ENCODE results near the gene SOX6. TPM values are rescaled to one million over a fixed set of nuclear protein-coding genes. Genes with fewer than 3 reads are reported as not detected.

The SOX6 gene
- total RNA-seq, 2 experiments from 2014 or later, result 0.13 TPM; not detected in 1

DNA sequence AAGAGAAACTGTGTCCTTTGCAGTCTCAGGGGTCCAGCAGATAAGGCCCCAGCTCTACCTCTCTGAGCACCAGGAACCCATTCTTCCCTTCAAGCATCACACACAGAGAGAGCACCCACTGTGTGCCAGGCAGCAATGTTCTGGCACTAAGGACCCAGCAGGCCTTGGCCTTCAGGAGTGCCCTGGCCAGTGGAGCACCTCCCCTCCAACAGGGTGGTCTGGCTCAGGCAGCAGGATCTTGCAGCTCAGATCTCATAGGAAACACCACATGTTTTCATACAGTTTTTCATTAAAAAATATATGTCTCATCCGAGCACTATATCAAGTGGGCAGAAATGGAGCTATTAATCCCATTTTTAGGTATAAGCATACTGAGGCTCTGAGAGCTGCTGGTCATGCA lies 410.6 kb downstream of the SOX6 start:
- no peaks in the 10 kb centered on the region for H3K9me3 ChIP-seq (ENCODE audit: low read length)
- intact Hi-C loops (cut with micrococcal nuclease; ENCODE audit: unreplicated experiment), result no loop called here
- no peak overlapping the region for H3K4me3 ChIP-seq (ENCODE audit: low read depth, low read length, poor library complexity, severe bottlenecking)
- no peak for DNase-seq (ENCODE audit: low spot score)
- H3K27ac ChIP-seq (ENCODE audit: low read depth, low read length, poor library complexity, severe bottlenecking), result no peak overlapping the region
- H4K20me1 ChIP-seq (ENCODE audit: insufficient read depth, low read length), result no peaks in the 10 kb centered on the region
- BruUV-seq (replicated peaks), result no TSS peak
- CTCF ChIA-PET (ENCODE audit: unreplicated experiment), result no interaction called here
- no peaks in the 10 kb centered on the region for H3K36me3 ChIP-seq (ENCODE audit: insufficient read depth, low read length)
- no peak overlapping the region for H2AFZ ChIP-seq (ENCODE audit: low read length)
- no peaks in the 10 kb centered on the region for H3K4me1 ChIP-seq (ENCODE audit: insufficient read depth, low read length, poor library complexity, severe bottlenecking)
- no peaks in the 10 kb centered on the region for H3K79me2 ChIP-seq (ENCODE audit: insufficient read depth, low read depth, low read length)
- POLR2A ChIA-PET, result interaction anchor here (0.9 to 2.0 kb wide), 3 partner anchors 9 to 18 kb away, joined by 3 to 6 read pairs (median 3); no protein-coding TSS in a partner anchor
- H3K4me2 ChIP-seq (ENCODE audit: low read length), result no peak overlapping the region
- no peaks in the 10 kb centered on the region for H3K9me2 ChIP-seq (ENCODE audit: insufficient read depth, low read length)
- no peak for TF ChIP-seq EZH2phosphoT487 (IDR thresholded peaks at IDR 0.05; ENCODE audit: borderline replicate concordance, low read depth, low read length)
- TF ChIP-seq, protein P1, sequence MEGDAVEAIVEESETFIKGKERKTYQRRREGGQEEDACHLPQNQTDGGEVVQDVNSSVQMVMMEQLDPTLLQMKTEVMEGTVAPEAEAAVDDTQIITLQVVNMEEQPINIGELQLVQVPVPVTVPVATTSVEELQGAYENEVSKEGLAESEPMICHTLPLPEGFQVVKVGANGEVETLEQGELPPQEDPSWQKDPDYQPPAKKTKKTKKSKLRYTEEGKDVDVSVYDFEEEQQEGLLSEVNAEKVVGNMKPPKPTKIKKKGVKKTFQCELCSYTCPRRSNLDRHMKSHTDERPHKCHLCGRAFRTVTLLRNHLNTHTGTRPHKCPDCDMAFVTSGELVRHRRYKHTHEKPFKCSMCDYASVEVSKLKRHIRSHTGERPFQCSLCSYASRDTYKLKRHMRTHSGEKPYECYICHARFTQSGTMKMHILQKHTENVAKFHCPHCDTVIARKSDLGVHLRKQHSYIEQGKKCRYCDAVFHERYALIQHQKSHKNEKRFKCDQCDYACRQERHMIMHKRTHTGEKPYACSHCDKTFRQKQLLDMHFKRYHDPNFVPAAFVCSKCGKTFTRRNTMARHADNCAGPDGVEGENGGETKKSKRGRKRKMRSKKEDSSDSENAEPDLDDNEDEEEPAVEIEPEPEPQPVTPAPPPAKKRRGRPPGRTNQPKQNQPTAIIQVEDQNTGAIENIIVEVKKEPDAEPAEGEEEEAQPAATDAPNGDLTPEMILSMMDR (conservative IDR thresholded peaks at IDR 0.05; ENCODE audit: low read length), result no peak

DNA sequence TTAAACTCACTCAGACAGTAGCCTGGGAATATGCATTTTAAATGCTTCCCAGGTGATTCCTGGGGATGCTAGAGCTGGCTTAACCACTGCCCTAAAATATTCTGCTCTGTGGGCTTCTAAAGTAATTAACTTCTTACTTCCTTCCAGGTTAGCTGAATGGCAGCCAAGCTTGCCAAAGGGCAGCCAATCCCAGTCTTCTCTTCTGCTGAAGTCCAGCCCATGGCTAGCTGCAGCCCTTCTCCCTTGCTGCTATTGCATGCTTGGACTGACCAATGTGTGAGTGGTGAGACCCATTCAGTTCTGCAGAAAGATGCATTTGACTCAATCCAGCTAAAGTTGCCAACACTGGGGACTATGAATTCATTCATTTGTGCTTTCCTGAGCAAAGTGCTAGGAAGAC lies 411.9 kb downstream of the SOX6 start:
- no peak overlapping the region for H3K4me3 ChIP-seq (ENCODE audit: low read depth, low read length, poor library complexity, severe bottlenecking)
- H2AFZ ChIP-seq (ENCODE audit: low read length), result no peak overlapping the region
- H3K27ac ChIP-seq (ENCODE audit: low read depth, low read length, poor library complexity, severe bottlenecking), result no peak overlapping the region
- no peaks in the 10 kb centered on the region for H3K79me2 ChIP-seq (ENCODE audit: insufficient read depth, low read depth, low read length)
- TF ChIP-seq, protein P1 (conservative IDR thresholded peaks at IDR 0.05; ENCODE audit: low read length), result no peak
- TF ChIP-seq EZH2phosphoT487 (IDR thresholded peaks at IDR 0.05; ENCODE audit: borderline replicate concordance, low read depth, low read length), result no peak
- no peaks in the 10 kb centered on the region for H4K20me1 ChIP-seq (ENCODE audit: insufficient read depth, low read length)
- intact Hi-C loops (cut with micrococcal nuclease; ENCODE audit: unreplicated experiment), result no loop called here
- ChIA-PET CTCF (ENCODE audit: unreplicated experiment) (no interaction called here), POLR2A (no interaction called here)
- no peaks in the 10 kb centered on the region for H3K9me2 ChIP-seq (ENCODE audit: insufficient read depth, low read length)
- H3K9me3 ChIP-seq (ENCODE audit: low read length), result no peaks in the 10 kb centered on the region
- H3K4me1 ChIP-seq (ENCODE audit: insufficient read depth, low read length, poor library complexity, severe bottlenecking), result no peaks in the 10 kb centered on the region
- no TSS peak for BruUV-seq (replicated peaks)
- H3K4me2 ChIP-seq (ENCODE audit: low read length), result no peak overlapping the region
- H3K36me3 ChIP-seq (ENCODE audit: insufficient read depth, low read length), result no peaks in the 10 kb centered on the region
- no peak for DNase-seq (ENCODE audit: low spot score)

DNA sequence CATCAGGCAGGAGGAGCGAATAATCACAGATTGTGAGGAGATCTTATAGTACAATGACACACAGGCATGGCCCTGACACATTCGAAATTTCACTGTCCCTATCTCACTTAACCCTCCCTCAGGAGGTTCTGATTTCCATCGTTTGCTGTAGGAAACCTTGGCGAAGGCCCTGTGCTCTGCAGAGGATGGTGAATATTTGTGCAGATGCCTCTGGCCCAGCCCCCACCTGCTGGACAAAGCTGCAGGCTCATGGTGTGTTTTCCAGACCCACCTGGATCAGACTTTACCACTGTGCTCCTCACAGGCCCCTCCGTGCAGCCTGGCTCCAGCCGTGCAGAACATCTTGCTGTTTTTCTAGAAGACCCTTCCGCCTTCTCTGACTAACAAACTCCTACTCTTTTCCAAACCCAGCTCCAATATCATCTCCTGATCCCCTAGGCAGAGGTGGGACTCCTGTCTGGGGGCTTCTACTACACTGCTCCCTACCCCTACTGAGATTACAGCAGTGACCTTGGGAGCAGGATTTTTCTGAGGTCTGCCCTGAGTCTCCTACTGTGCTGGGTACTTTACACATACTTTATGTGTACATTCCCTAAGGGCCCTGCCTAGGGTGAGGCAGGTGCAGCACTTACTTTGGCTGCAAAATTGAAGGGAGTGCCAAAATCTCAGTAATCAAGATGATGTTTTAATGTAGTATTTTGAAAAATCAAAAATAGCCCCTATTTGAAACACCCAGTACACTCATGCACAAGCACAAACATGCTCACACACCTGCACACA lies 412.7 kb downstream of the SOX6 start:
- Histone ChIP-seq H3K79me2 (ENCODE audit: insufficient read depth, low read depth, low read length) (no peaks in the 10 kb centered on the region), H2AFZ (ENCODE audit: low read length) (no peak overlapping the region), H3K27ac (ENCODE audit: low read depth, low read length, poor library complexity, severe bottlenecking) (no peak overlapping the region), H4K20me1 (ENCODE audit: insufficient read depth, low read length) (no peaks in the 10 kb centered on the region), H3K9me2 (ENCODE audit: insufficient read depth, low read length) (no peaks in the 10 kb centered on the region), H3K36me3 (ENCODE audit: insufficient read depth, low read length) (no peaks in the 10 kb centered on the region), H3K4me2 (ENCODE audit: low read length) (no peak overlapping the region), H3K4me3 (ENCODE audit: low read depth, low read length, poor library complexity, severe bottlenecking) (no peak overlapping the region), H3K4me1 (ENCODE audit: insufficient read depth, low read length, poor library complexity, severe bottlenecking) (no peaks in the 10 kb centered on the region), H3K9me3 (ENCODE audit: low read length) (no peaks in the 10 kb centered on the region)
- CTCF ChIA-PET (ENCODE audit: unreplicated experiment), result no interaction called here
- BruUV-seq (replicated peaks), result no TSS peak
- no peak for DNase-seq (ENCODE audit: low spot score)
- TF ChIP-seq EZH2phosphoT487 (IDR thresholded peaks at IDR 0.05; ENCODE audit: borderline replicate concordance, low read depth, low read length), result no peak
- TF ChIP-seq, protein P1 (conservative IDR thresholded peaks at IDR 0.05; ENCODE audit: low read length), result no peak
- POLR2A ChIA-PET, result no interaction called here
- intact Hi-C loops (cut with micrococcal nuclease; ENCODE audit: unreplicated experiment), result no loop called here

Measured in OCI-LY7 (cell line).